Measurements from ENCODE around the gene KPNA3.

DNA sequence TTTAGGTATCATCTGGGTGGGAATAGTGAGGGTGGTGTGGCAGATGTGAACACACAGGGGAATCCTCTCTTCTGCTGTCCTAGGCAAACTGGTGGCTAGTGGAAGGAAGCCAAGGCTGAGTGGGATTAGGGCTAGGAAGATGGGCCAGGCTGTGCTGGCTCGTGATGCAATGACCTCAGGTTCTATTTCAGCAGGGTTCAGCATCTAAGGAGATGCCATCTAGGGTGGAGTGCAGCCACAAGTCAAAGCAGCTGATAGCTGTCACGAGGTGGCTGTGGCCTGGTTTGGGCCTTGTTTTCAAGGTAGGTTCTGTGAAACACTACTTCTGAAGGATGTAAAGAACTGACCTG lies 142.5 kb downstream of the KPNA3 start:
- TF ChIP-seq, protein P1, sequence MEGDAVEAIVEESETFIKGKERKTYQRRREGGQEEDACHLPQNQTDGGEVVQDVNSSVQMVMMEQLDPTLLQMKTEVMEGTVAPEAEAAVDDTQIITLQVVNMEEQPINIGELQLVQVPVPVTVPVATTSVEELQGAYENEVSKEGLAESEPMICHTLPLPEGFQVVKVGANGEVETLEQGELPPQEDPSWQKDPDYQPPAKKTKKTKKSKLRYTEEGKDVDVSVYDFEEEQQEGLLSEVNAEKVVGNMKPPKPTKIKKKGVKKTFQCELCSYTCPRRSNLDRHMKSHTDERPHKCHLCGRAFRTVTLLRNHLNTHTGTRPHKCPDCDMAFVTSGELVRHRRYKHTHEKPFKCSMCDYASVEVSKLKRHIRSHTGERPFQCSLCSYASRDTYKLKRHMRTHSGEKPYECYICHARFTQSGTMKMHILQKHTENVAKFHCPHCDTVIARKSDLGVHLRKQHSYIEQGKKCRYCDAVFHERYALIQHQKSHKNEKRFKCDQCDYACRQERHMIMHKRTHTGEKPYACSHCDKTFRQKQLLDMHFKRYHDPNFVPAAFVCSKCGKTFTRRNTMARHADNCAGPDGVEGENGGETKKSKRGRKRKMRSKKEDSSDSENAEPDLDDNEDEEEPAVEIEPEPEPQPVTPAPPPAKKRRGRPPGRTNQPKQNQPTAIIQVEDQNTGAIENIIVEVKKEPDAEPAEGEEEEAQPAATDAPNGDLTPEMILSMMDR (conservative IDR thresholded peaks at IDR 0.05) = no peak
- TF ChIP-seq EZH2 (IDR thresholded peaks at IDR 0.05; ENCODE audit: low read depth) = no peak
